OCI-LY7 (cell line): ENCODE measurements around the gene TJP2.

Experiments used
- CTCF ChIP-seq: fragments of 200-600 bp; sonication (generic); conservative IDR thresholded peaks from 2 replicates; pipeline ENCODE4 v1.5.1; 2014; ENCODE audit warnings: mild to moderate bottlenecking, antibody characterized with exemption, low read length, moderate library complexity, mixed read lengths
- EZH2phosphoT487 ChIP-seq: fragments of 200-600 bp; sonication (generic); IDR thresholded peaks from 2 replicates; pipeline ENCODE4 v1.6.1; 2018; ENCODE audit warnings: low read depth, borderline replicate concordance, mild to moderate bottlenecking, mixed run types, antibody characterized with exemption, low read length, moderate library complexity, mixed read lengths

GRCh38 chr9:69181908-69182353, 7.9 kb downstream of the TJP2 start:
- TF ChIP-seq CTCF, result no peak
- no peak for TF ChIP-seq EZH2phosphoT487
